PC-9 (cell line): ENCODE data around the gene CPVL.

ENCODE experiments used
- CTCF ChIP-seq: fragments of 200-600 bp; sonication (generic); conservative IDR thresholded peaks from 2 replicates; pipeline ENCODE4 v1.6.1; 2017; ENCODE audit warnings: mixed run types, antibody characterized with exemption, mild to moderate bottlenecking, moderate library complexity
- EZH2 ChIP-seq: fragments of 200-600 bp; sonication (generic); IDR thresholded peaks from 2 replicates; pipeline ENCODE4 v1.8.0; 2017; ENCODE audit warnings: antibody characterized with exemption, low read depth

GRCh38 chr7:29071203-29071874 lies 75.0 kb downstream of the CPVL start:
- TF ChIP-seq EZH2 (no peak), CTCF (no peak)
